Iris pigment epithelial cell (primary cell): ENCODE measurements around the gene SIAH1.
"Not testable (repeated sequence)": the region's sequence is repeated elsewhere in the genome, so short reads cannot be mapped to it uniquely, and the experiment has no call there.

Experiments
- DNase-seq: peaks from one replicate; pipeline ENCODE4 v3.0.0-alpha.2; 2011; ENCODE audit warnings: low read depth

SIAH1 gene, protein sequence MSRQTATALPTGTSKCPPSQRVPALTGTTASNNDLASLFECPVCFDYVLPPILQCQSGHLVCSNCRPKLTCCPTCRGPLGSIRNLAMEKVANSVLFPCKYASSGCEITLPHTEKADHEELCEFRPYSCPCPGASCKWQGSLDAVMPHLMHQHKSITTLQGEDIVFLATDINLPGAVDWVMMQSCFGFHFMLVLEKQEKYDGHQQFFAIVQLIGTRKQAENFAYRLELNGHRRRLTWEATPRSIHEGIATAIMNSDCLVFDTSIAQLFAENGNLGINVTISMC

DNA sequence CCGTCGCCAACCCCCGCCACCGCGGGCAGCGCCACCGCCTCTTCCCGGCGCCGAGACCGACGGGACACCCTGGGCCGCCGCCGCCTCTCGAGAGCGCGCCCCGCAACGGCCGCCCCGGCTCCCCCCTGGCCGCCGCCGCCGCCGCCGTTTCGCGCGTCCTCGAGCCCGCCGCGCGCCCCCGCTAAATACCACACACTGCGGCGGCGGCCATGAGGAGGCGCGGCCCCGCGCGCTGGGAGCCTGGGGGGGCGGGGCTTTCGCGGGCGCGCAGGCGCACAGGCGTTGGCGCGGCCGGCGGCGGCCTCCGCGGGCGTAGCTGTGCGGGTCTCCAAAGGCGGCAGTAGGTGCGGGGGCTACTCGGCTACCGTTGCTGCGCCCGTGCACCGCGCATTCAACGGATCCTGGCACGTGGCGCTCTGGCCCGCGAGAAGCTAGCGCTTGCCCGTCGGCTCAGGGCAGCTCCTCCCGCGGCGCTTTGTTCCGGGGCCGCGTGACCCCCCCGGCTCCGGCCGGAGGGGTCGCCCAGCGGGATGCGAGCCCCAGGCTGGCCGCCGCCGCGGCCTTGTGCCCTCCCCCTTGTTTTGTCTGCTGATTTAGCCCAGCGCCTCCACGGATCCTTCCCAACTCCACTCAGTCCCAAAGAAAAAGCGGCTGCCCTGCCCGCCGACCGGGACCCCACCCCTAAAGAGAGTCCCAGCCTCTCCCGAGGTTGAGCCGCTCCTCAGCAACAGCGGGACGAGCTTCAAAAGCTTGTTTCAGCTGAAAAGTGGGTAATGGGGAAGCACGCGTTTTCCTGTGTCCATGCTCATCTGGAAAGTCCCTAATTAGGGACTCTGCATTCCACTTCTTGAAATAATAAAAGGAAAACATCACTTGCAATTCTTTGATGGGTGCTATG lies at the start of gene SIAH1:
Gene SIAH1, minus strand, starts transcription at position 161 of the 898 bp plus-strand sequence. CDS start 22,985 bp downstream, outside the sequence.
- DNase-seq, result peak; percentile 76

- peak; percentile 80 for DNase-seq
Measured at GRCh38 chr16:48434653-48435317, 49.6 kb upstream of the SIAH1 start.

- no peak for DNase-seq
Measured at GRCh38 chr16:48433850-48434530, 48.8 kb upstream of the SIAH1 start.

DNA sequence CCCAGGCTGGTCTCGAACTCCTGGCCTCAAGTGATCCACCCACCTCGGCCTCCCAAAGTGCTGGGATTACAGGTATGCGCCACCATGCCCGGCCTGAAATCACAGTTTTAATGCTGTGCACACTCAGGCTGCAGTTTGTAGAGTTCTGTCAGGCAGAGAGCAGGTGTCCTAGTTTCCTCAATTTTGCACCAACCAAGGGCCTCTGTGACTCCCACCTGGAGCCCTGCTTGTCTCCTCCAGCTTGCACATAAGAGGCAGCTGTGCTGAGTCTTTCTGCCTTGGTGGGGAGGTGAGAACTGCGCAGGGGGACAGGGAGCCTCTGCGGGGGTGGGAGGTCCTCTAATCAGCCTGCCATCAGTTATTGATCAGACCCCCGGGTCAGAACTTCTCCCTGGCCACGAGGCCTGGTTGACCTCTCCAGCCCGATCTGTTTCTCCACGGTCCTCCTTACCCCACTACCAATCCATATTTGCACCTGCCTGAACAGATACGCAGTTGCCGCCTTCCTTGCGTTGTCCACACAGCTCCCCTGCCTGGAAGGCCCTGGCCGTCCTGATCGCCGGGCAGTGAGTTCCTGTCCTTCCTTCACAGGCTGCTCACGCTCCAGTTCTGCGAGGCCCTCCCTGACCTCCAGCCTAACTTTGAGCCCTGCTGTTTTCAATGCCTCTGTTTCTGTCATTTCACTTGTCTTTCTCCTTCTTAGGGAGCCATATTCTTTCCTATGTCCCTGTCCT lies 48.1 kb upstream of the SIAH1 start:
- DNase-seq, result no peak

DNA sequence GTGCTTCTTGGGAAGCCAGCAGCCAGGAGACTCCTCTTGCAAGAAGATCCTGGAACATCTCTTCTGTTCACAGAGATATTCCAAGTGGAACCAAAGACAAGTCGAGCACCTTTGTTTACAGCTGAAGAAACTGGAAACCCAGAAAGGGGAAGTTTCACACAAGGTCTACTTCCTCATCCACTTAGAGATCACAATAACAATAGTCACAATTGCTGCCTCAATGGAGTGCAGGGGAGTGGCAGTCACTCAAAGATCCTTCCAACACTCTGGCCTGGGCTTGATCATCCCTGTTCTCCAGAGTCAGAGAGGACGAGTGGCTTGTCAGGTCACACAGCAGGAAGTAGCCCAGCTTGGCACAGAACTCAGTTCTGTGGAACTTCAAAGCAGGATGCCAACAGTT lies 46.9 kb upstream of the SIAH1 start:
- DNase-seq, result no peak

GRCh38 chr16:48430890-48431289 lies 45.7 kb upstream of the SIAH1 start:
- no peak for DNase-seq

- DNase-seq, result peak; percentile 64
Measured at GRCh38 chr16:48426244-48427141, 41.3 kb upstream of the SIAH1 start.

DNA sequence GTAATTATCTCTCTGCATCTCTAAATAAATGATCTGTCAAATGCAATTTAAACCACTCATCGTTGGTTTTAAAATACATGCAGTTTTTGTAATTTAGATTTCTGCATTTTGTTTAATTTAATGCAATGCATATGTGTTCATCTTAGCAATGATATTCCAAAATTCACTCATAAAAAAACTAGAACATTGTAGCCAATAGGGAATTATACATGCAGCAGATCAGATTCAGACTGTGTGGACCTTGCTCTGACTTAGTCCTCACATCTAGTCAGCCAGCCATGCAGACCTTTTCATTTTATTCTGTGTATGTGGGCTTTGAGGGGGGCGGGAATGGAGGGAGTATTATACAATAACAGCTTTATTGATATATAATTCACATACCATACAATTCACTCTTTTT lies 37.3 kb upstream of the SIAH1 start:
- no peak for DNase-seq

GRCh38 chr16:48421741-48422140 lies 36.5 kb upstream of the SIAH1 start:
- DNase-seq, result peak; percentile 35

- DNase-seq, result no peak
Measured at GRCh38 chr16:48420437-48420836, 35.2 kb upstream of the SIAH1 start.

GRCh38 chr16:48416617-48417016 lies 31.4 kb upstream of the SIAH1 start:
- DNase-seq, result not testable (repeated sequence)

- DNase-seq, result no peak
Measured at GRCh38 chr16:48413272-48413671, 28.1 kb upstream of the SIAH1 start.

- DNase-seq, result peak; percentile 97
Measured at GRCh38 chr16:48409839-48410632, 24.8 kb upstream of the SIAH1 start.

DNA sequence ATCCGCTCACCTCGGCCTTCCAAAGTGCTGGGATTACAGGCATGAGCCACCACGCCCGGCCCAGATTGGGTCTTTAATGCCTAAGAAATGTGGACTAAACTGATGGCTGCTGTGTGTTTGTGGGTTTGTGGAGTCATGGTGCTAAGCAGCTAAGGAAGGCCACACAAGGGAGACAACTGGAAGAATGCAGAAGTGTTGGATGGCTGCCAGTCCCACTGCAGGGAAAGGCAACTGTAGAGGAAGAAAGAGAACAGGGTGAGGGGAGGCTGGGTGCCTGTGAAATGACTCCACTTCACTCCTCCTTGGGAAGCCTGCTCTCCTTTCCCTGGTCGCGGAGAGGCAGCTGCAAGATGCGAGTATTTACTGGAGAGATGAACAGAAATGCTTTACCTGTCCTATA lies 23.5 kb upstream of the SIAH1 start:
- peak; percentile 89 for DNase-seq

GRCh38 chr16:48405907-48406306 lies 20.7 kb upstream of the SIAH1 start:
- DNase-seq, result no peak

DNA sequence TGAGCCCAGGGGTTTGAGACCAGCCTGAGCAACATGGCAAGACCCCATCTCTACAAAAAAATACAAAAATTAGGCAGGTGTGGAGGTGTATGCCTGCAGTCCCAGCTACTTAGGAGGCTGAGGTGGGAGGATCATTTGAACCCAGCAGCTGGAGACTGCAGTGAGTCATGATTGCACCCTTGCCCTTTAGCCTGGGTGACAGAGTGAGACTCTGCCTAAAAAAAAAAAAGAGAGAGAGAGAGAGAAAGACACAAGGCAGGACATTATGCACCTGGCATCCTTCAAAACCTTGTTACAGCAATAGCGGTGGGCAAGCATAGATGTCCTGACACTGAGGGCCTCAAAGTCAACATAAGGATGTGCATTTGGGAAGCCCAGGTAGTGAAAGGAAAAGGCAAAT lies 19.9 kb upstream of the SIAH1 start:
- no peak for DNase-seq

- DNase-seq, result not testable (repeated sequence)
Measured at GRCh38 chr16:48402547-48402946, 17.3 kb upstream of the SIAH1 start.

- DNase-seq, result no peak
Measured at GRCh38 chr16:48395375-48395774, 10.2 kb upstream of the SIAH1 start.

DNA sequence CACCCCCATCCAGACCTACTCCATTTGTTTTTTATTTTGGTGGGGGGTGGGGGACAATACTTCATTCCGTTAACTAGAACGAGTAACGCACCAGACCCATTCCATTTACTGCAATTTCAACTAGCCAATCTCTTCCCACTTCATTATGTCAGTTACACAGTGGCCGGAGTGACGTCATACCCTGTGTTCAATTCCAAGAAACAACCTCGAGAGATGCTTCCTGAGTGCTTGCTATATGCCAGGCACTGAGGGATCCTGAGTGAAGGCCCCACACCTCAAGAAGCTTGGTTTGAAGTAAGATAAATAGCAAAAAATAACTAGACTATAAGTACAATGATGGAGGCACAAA lies 9.1 kb upstream of the SIAH1 start:
- DNase-seq, result no peak
